ENCODE measurements around the gene JAKMIP3. TPM values are rescaled to one million over a fixed set of nuclear protein-coding genes. Genes with fewer than 3 reads are reported as not detected.
"Not testable (repeated sequence)": the region's sequence is repeated elsewhere in the genome, so short reads cannot be mapped to it uniquely, and the experiment has no call there.

Gene JAKMIP3
- total RNA-seq, 1 experiment from 2014 or later: 5.6 TPM

DNA sequence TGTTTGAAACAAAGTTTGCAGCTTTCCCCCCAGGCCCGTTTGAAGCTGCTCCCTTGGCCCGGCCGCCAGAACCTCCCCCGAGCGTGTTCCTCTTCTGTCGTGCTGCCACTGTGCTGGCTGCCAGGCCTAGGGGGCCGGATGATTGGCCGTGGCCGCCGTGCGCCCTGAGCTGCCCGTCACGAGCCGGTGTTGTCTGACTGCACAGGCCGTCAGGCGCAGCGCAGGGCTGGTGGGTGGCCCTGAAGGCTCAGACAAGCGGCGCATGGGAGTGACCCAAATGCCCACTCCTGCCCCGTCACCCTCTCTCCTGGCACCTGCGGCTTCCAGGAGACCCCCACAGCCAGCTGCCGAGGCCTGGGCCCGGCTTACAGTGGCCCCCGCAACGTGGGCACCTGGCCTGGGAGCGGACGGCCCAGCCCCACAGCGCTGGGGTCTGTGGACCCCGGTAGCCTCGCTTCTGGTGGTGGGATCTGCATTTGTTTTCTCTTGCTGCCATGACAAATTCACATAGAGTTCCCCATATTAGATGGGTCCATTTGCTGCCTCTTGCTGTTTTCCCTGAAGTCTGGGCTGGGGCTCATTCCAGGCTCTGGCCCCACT is 13.1 kb downstream of the JAKMIP3 start:
- Histone ChIP-seq H3F3A (ENCODE audit: insufficient read depth, low read depth) (no peaks in the 10 kb centered on the region), H3K9me3 (ENCODE audit: insufficient read depth, low read depth) (no peaks in the 10 kb centered on the region), H2AFZ (no peak overlapping the region), H3K4me3 (no peak overlapping the region), H3K9me2 (ENCODE audit: insufficient read depth) (no peaks in the 10 kb centered on the region), H3K4me2 (no peak overlapping the region), H3K79me2 (ENCODE audit: low read depth) (no peaks in the 10 kb centered on the region), H4K20me1 (ENCODE audit: insufficient read depth) (no peaks in the 10 kb centered on the region), H3K4me1 (replicated peaks; ENCODE audit: insufficient read depth) (no peaks in the 10 kb centered on the region), H3K27me3 (ENCODE audit: insufficient read depth, low read depth) (no peaks in the 10 kb centered on the region), H3K36me3 (ENCODE audit: low read depth) (no peaks in the 10 kb centered on the region), H3K27ac (no peak overlapping the region)
- BruUV-seq (replicated peaks): no TSS peak
- DNase-seq: no peak
- TF ChIP-seq, protein P1, sequence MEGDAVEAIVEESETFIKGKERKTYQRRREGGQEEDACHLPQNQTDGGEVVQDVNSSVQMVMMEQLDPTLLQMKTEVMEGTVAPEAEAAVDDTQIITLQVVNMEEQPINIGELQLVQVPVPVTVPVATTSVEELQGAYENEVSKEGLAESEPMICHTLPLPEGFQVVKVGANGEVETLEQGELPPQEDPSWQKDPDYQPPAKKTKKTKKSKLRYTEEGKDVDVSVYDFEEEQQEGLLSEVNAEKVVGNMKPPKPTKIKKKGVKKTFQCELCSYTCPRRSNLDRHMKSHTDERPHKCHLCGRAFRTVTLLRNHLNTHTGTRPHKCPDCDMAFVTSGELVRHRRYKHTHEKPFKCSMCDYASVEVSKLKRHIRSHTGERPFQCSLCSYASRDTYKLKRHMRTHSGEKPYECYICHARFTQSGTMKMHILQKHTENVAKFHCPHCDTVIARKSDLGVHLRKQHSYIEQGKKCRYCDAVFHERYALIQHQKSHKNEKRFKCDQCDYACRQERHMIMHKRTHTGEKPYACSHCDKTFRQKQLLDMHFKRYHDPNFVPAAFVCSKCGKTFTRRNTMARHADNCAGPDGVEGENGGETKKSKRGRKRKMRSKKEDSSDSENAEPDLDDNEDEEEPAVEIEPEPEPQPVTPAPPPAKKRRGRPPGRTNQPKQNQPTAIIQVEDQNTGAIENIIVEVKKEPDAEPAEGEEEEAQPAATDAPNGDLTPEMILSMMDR (conservative IDR thresholded peaks at IDR 0.05): no peak
- no peak for TF ChIP-seq EZH2 (IDR thresholded peaks at IDR 0.05; ENCODE audit: low read depth)
- ChIA-PET CTCF (no interaction called here), POLR2A (ENCODE audit: unreplicated experiment) (no interaction called here)
- intact Hi-C loops (cut with micrococcal nuclease; ENCODE audit: unreplicated experiment): no loop called here

- H3F3A ChIP-seq (ENCODE audit: insufficient read depth, low read depth); H3K9me2 ChIP-seq (ENCODE audit: insufficient read depth); H3K36me3 ChIP-seq (ENCODE audit: low read depth); DNase-seq; H2AFZ ChIP-seq; H3K27me3 ChIP-seq (ENCODE audit: insufficient read depth, low read depth); H3K4me3 ChIP-seq; intact Hi-C loops (cut with micrococcal nuclease; ENCODE audit: unreplicated experiment); BruUV-seq (replicated peaks); H4K20me1 ChIP-seq (ENCODE audit: insufficient read depth); H3K4me2 ChIP-seq; H3K9me3 ChIP-seq (ENCODE audit: insufficient read depth, low read depth); H3K27ac ChIP-seq; H3K4me1 ChIP-seq (replicated peaks; ENCODE audit: insufficient read depth); H3K79me2 ChIP-seq (ENCODE audit: low read depth): not testable (repeated sequence)
- CTCF ChIA-PET: interaction anchor here (0.6 kb wide), 1 partner anchor 344 kb away, joined by 7 read pairs; no protein-coding TSS in a partner anchor
- POLR2A ChIA-PET (ENCODE audit: unreplicated experiment): interaction anchor here (0.6 kb wide), 1 partner anchor 35 kb away, joined by 5 read pairs; no protein-coding TSS in a partner anchor
These were observed 18.6 kb downstream of the JAKMIP3 start for GRCh38 chr10:132084384-132084783.

DNA sequence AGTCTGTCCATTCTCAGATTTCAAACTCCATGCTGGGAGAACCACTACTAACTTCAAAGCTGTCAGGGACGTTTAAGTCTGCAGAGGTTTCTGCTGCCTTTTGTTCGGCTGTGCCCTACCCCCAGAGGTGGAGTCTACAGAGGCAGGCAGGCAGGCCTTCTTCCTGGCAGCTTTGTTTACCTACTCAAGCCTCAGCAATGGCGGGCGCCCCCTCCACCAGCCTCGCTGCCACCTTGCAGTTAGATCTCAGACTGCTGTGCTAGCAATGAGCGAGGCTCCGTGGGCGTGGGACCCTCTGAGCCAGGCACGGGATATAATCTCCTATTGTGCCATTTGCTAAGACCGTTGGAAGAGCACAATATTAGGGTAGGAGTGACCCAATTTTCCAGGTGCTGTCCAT is 27.5 kb downstream of the JAKMIP3 start:
- BruUV-seq (replicated peaks); CTCF ChIA-PET; H3K4me3 ChIP-seq; H3K79me2 ChIP-seq (ENCODE audit: low read depth); H3K27ac ChIP-seq; H3K4me2 ChIP-seq; DNase-seq; H3K27me3 ChIP-seq (ENCODE audit: insufficient read depth, low read depth); H4K20me1 ChIP-seq (ENCODE audit: insufficient read depth); H3K36me3 ChIP-seq (ENCODE audit: low read depth); H2AFZ ChIP-seq; POLR2A ChIA-PET (ENCODE audit: unreplicated experiment); H3K9me2 ChIP-seq (ENCODE audit: insufficient read depth); H3K9me3 ChIP-seq (ENCODE audit: insufficient read depth, low read depth): not testable (repeated sequence)
- Histone ChIP-seq H3K4me1 (replicated peaks; ENCODE audit: insufficient read depth) (peaks cover 37% of the 10 kb centered on the region), H3F3A (ENCODE audit: insufficient read depth, low read depth) (peaks cover 34% of the 10 kb centered on the region)
- intact Hi-C loops (cut with micrococcal nuclease; ENCODE audit: unreplicated experiment): loop anchor here (10.0 kb wide), 1 partner anchor 98 kb away; no protein-coding TSS in a partner anchor

GRCh38 chr10:132094581-132095234 is 29.0 kb downstream of the JAKMIP3 start:
- peaks cover 37% of the 10 kb centered on the region for H3K4me1 ChIP-seq (replicated peaks; ENCODE audit: insufficient read depth)
- H3K27ac ChIP-seq: peak overlapping the region; percentile 92
- peaks cover 34% of the 10 kb centered on the region for H3F3A ChIP-seq (ENCODE audit: insufficient read depth, low read depth)
- H4K20me1 ChIP-seq (ENCODE audit: insufficient read depth): no peaks in the 10 kb centered on the region
- H3K9me2 ChIP-seq (ENCODE audit: insufficient read depth): no peaks in the 10 kb centered on the region
- no peaks in the 10 kb centered on the region for H3K27me3 ChIP-seq (ENCODE audit: insufficient read depth, low read depth)
- peak overlapping the region; percentile 24; the same call in 1 of the 2 replicates for H3K4me3 ChIP-seq
- intact Hi-C loops (cut with micrococcal nuclease; ENCODE audit: unreplicated experiment): loop anchor here (2.0 to 10.0 kb wide), 2 partner anchors 30 to 100 kb away; partner anchors contain the start of gene JAKMIP3
- peak; percentile 78 to 82 for DNase-seq
- H3K36me3 ChIP-seq (ENCODE audit: low read depth): no peaks in the 10 kb centered on the region
- POLR2A ChIA-PET (ENCODE audit: unreplicated experiment): interaction anchor here (0.6 to 1.2 kb wide), 3 partner anchors 14 to 98 kb away, joined by 3 to 8 read pairs (median 4); partner anchors contain the start of gene JAKMIP3
- H2AFZ ChIP-seq: peak overlapping the region; percentile 62; the same call in 1 of the 2 replicates
- H3K9me3 ChIP-seq (ENCODE audit: insufficient read depth, low read depth): no peaks in the 10 kb centered on the region
- no peaks in the 10 kb centered on the region for H3K79me2 ChIP-seq (ENCODE audit: low read depth)
- no peak for TF ChIP-seq EZH2 (IDR thresholded peaks at IDR 0.05; ENCODE audit: low read depth)
- TF ChIP-seq, protein P1 (conservative IDR thresholded peaks at IDR 0.05): no peak
- CTCF ChIA-PET: no interaction called here
- peak overlapping the region; percentile 76 for H3K4me2 ChIP-seq
- BruUV-seq (replicated peaks): TSS peak; percentile 76
